ENCODE measurements around the gene MRPL50. TPM values are rescaled to one million over a fixed set of nuclear protein-coding genes. Genes with fewer than 3 reads are reported as not detected.

The MRPL50 gene
- total RNA-seq, 1 donor from 2014 or later, result 10.9 TPM

DNA sequence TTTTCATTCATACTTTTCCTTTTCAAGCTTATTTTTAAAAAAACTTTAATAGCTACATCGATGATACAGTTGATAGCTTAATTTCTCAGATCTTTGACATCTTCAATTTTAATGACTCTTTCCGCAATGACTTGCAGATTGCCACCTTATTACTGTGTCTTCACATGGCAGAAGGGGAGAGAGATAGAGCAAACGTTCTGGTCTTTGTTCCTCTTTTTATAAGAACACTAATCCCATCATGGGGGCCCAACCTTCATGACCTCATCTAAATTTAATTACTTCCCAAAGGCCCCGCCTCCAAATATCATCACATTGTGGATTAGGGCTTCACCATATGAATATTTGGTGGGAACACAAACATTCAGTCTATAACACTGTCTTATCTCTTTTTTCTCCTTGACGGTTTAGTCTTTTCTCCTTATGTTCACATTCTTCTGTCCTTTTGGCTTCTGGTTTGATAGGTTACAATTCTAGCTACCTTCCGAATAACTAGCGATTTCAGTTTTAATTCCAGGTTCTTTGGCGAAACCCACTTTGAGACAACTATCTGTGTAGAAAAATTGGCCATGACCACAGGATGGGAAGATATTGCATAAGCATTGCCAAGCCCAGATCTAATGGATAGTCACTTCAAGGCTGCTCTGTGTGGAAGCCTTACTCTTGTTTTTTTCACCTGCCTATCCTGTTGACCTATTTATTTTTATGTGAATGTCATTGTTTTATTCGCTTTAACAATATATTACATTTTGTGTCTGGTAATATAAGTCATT is 5.3 kb upstream of the MRPL50 start:
- no peak for DNase-seq (ENCODE audit: low read depth)
- TF ChIP-seq, protein P1, sequence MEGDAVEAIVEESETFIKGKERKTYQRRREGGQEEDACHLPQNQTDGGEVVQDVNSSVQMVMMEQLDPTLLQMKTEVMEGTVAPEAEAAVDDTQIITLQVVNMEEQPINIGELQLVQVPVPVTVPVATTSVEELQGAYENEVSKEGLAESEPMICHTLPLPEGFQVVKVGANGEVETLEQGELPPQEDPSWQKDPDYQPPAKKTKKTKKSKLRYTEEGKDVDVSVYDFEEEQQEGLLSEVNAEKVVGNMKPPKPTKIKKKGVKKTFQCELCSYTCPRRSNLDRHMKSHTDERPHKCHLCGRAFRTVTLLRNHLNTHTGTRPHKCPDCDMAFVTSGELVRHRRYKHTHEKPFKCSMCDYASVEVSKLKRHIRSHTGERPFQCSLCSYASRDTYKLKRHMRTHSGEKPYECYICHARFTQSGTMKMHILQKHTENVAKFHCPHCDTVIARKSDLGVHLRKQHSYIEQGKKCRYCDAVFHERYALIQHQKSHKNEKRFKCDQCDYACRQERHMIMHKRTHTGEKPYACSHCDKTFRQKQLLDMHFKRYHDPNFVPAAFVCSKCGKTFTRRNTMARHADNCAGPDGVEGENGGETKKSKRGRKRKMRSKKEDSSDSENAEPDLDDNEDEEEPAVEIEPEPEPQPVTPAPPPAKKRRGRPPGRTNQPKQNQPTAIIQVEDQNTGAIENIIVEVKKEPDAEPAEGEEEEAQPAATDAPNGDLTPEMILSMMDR (IDR thresholded peaks at IDR 0.05; ENCODE audit: insufficient read depth, low read length, poor library complexity, severe bottlenecking), result no peak
- Histone ChIP-seq H3K27me3 (ENCODE audit: control insufficient read depth, insufficient read depth, low read length) (no peaks in the 10 kb centered on the region), H3K4me3 (ENCODE audit: low read depth, low read length) (no peak overlapping the region), H3K36me3 (ENCODE audit: control insufficient read depth, insufficient read depth, low read length) (peaks cover 7% of the 10 kb centered on the region)

DNA sequence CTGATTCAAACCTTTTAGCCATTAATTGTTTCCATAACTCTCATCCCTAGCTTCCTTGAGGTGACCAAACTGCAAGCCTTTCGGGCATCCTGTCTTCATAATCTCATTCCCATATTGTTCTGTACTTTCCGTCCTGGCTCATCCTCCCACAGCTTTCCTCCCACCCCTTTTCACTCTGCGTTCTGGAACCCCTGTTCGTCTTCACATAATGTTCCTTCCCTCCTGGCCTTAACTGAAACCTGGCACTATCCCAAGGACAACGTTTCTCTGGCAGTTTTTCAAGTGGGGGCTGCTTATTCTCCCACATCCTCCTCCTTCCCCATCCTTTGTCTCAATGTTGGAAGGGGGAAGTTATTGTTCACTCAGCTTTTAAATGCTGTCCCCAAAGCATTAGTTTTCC is 1.7 kb upstream of the MRPL50 start:
- H3K36me3 ChIP-seq (ENCODE audit: control insufficient read depth, insufficient read depth, low read length), result peaks cover 2% of the 10 kb centered on the region
- no peaks in the 10 kb centered on the region for H3K27me3 ChIP-seq (ENCODE audit: control insufficient read depth, insufficient read depth, low read length)
- no peak for DNase-seq (ENCODE audit: low read depth)
- H3K4me3 ChIP-seq (ENCODE audit: low read depth, low read length), result no peak overlapping the region
- TF ChIP-seq, protein P1 (IDR thresholded peaks at IDR 0.05; ENCODE audit: insufficient read depth, low read length, poor library complexity, severe bottlenecking), result no peak

DNA sequence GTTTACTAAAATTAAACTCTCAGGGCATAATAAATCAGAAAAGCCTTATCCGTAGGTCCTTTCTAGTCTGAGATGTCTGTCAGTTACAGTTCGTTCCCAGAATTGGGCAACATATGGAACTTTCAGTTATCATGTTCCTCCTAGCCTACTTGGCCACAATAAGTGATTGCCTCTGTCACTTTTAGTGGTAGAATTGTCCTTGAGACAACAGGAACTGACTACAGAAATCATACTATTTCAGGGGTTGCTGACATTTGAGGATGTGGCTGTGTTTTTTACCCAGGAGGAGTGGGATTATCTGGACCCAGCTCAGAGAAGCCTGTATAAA is 1.2 kb upstream of the MRPL50 start:
- TF ChIP-seq, protein P1 (IDR thresholded peaks at IDR 0.05; ENCODE audit: insufficient read depth, low read length, poor library complexity, severe bottlenecking), result no peak
- DNase-seq (ENCODE audit: low read depth), result no peak
- Histone ChIP-seq H3K27me3 (ENCODE audit: control insufficient read depth, insufficient read depth, low read length) (no peaks in the 10 kb centered on the region), H3K36me3 (ENCODE audit: control insufficient read depth, insufficient read depth, low read length) (peaks cover 2% of the 10 kb centered on the region), H3K4me3 (ENCODE audit: low read depth, low read length) (peak overlapping the region; percentile 80)

DNA sequence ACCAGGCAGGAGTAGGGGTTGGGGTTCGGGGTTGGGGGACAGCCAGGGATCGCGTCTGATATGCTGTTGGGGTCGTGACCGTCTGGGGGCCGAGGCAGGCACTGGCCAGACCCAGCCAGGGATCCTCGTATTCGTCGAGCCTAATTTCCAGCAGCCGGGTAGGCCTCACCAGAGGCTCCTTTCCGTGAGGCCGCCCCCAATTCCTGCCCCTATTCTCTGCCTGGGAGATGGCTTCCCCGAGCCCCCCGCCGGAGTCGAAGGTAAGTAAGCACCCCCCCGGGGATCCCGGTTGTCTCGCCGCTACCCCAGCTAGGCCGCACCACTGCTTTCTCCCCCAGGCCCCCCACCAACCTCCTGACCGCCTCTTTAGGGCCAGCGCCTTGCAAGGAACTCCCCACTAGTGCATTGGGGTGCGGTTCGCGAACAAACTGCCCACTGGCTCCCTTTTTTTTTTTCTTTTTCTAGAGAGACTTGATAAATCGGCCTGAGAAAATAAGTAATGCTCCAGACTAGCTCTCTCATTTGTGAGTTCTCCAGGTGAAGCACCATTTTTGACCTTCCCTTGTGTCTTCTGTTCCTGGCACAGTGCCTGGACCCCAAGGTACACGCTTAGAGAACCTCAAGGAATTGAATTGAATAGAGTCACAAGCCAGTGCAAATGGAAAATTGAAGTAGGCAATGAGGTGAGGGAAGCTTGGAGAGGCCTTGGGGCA is 668 bp upstream of the MRPL50 start:
- DNase-seq (ENCODE audit: low read depth), result no peak
- Histone ChIP-seq H3K36me3 (ENCODE audit: control insufficient read depth, insufficient read depth, low read length) (peaks cover 2% of the 10 kb centered on the region), H3K4me3 (ENCODE audit: low read depth, low read length) (peak overlapping the region; percentile 80), H3K27me3 (ENCODE audit: control insufficient read depth, insufficient read depth, low read length) (no peaks in the 10 kb centered on the region)
- TF ChIP-seq, protein P1 (IDR thresholded peaks at IDR 0.05; ENCODE audit: insufficient read depth, low read length, poor library complexity, severe bottlenecking), result no peak

DNA sequence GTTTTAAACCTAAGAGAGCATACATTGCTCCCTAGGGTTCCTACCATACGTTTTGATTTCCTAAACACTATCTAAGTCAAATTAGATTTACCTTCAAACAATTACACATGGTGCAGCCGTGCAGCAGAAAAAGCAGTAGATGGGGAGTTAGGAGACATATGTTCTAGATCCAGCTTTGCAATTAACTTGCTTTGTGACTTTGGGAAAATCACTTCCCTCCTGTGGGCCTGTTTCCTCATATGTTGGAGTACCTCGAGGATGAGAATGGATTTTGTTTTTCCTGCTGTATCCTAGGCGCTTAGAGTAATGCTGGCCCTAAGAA is 711 bp downstream of the MRPL50 start:
- TF ChIP-seq, protein P1 (IDR thresholded peaks at IDR 0.05; ENCODE audit: insufficient read depth, low read length, poor library complexity, severe bottlenecking), result no peak
- Histone ChIP-seq H3K4me3 (ENCODE audit: low read depth, low read length) (peak overlapping the region; percentile 80), H3K27me3 (ENCODE audit: control insufficient read depth, insufficient read depth, low read length) (no peaks in the 10 kb centered on the region), H3K36me3 (ENCODE audit: control insufficient read depth, insufficient read depth, low read length) (no peaks in the 10 kb centered on the region)
- no peak for DNase-seq (ENCODE audit: low read depth)

All from kidney epithelial cell (primary cell).